Fibroblast of lung (primary cell): ENCODE results near the gene KASH5.

ENCODE experiments used
- CTCF ChIP-seq, 2 donors: IDR thresholded peaks in 1 of 2; conservative IDR thresholded peaks in 1 of 2; 1 replicate in 1 of 2; 2 replicates in 1 of 2; pipeline ENCODE4 v1.5.1; 2011 to 2012; ENCODE audit warnings: low read length in 2 of 2, control low read depth in 1 of 2, inconsistent platforms in 1 of 2, low read depth in 1 of 2, mild to moderate bottlenecking in 1 of 2
- EZH2 ChIP-seq: IDR thresholded peaks from 2 replicates; pipeline ENCODE4 v1.5.1; 2012; ENCODE audit warnings: low read length, control low read depth, mild to moderate bottlenecking; ENCODE audit errors: missing control alignments

GRCh38 chr19:49380391-49380790 lies 7.7 kb upstream of the KASH5 start:
- TF ChIP-seq CTCF (conservative IDR thresholded peaks at IDR 0.05 in 1 of 2, IDR thresholded peaks at IDR 0.05 in 1 of 2; ENCODE audit: low read depth in 1 of 2, low read length in 2 of 2) (no peak), EZH2 (no peak)
